ENCODE data around the gene WDR35. TPM values are rescaled to one million over a fixed set of nuclear protein-coding genes. Genes with fewer than 3 reads are reported as not detected.
"Not testable (repeated sequence)": the region's sequence is repeated elsewhere in the genome, so short reads cannot be mapped to it uniquely, and the experiment has no call there.

Gene WDR35
- polyA plus RNA-seq, 4 donors = 21.2 to 30.7 (median 26.8) TPM

- DNase-seq (ENCODE audit: low read depth in 4 of 4, low spot score in 3 of 4) = no peak
These were observed 45.6 kb downstream of the WDR35 start for GRCh38 chr2:19944205-19944845.

GRCh38 chr2:19943189-19943588 lies 46.7 kb downstream of the WDR35 start:
- DNase-seq (ENCODE audit: low read depth in 4 of 4, low spot score in 3 of 4) = no peak

GRCh38 chr2:19942199-19942598 lies 47.7 kb downstream of the WDR35 start:
- no peak for DNase-seq (ENCODE audit: low read depth in 4 of 4, low spot score in 3 of 4)

GRCh38 chr2:19937004-19937403 lies 52.9 kb downstream of the WDR35 start:
- peak in 2 of 4 donors; percentile 6 to 12 for DNase-seq (ENCODE audit: low read depth in 4 of 4, low spot score in 3 of 4)

GRCh38 chr2:19936203-19936602 lies 53.7 kb downstream of the WDR35 start:
- no peak for DNase-seq (ENCODE audit: low read depth in 4 of 4, low spot score in 3 of 4)

GRCh38 chr2:19933351-19933981 lies 56.4 kb downstream of the WDR35 start:
- peak in 2 of 4 donors; percentile 8 to 17 for DNase-seq (ENCODE audit: low read depth in 4 of 4, low spot score in 3 of 4)

- DNase-seq (ENCODE audit: low read depth in 4 of 4, low spot score in 3 of 4) = no peak
These were observed 57.0 kb downstream of the WDR35 start for GRCh38 chr2:19932928-19933327.

GRCh38 chr2:19929226-19929625 lies 60.7 kb downstream of the WDR35 start:
- DNase-seq (ENCODE audit: low read depth in 4 of 4, low spot score in 3 of 4) = no peak

GRCh38 chr2:19927816-19928215 lies 62.1 kb downstream of the WDR35 start:
- DNase-seq (ENCODE audit: low read depth in 4 of 4, low spot score in 3 of 4) = not testable (repeated sequence)

GRCh38 chr2:19924526-19924925 lies 65.4 kb downstream of the WDR35 start:
- not testable (repeated sequence) for DNase-seq (ENCODE audit: low read depth in 4 of 4, low spot score in 3 of 4)

- not testable (repeated sequence) for DNase-seq (ENCODE audit: low read depth in 4 of 4, low spot score in 3 of 4)
These were observed 67.7 kb downstream of the WDR35 start for GRCh38 chr2:19922188-19922587.

- no peak for DNase-seq (ENCODE audit: low read depth in 4 of 4, low spot score in 3 of 4)
These were observed 73.4 kb downstream of the WDR35 start for GRCh38 chr2:19916385-19916950.

- DNase-seq (ENCODE audit: low read depth in 4 of 4, low spot score in 3 of 4) = no peak
These were observed 75.5 kb downstream of the WDR35 start for GRCh38 chr2:19914266-19914975.

- DNase-seq (ENCODE audit: low read depth in 4 of 4, low spot score in 3 of 4) = no peak
These were observed 77.9 kb downstream of the WDR35 start for GRCh38 chr2:19911808-19912509.

GRCh38 chr2:19902216-19902740 lies 87.6 kb downstream of the WDR35 start:
- no peak for DNase-seq (ENCODE audit: low read depth in 4 of 4, low spot score in 3 of 4)

GRCh38 chr2:19901442-19902215 lies 88.3 kb downstream of the WDR35 start, which contains the start of gene TTC32:
TTC32 (minus strand) TSS chr2:19901983; CDS start chr2:19901854, 129 bp downstream.
- DNase-seq (ENCODE audit: low read depth in 4 of 4, low spot score in 3 of 4) = peak; percentile 93 to 97 (median 94)

- DNase-seq (ENCODE audit: low read depth in 4 of 4, low spot score in 3 of 4) = peak; percentile 1 to 46 (median 18)
These were observed 88.9 kb downstream of the WDR35 start for GRCh38 chr2:19900931-19901441.

- peak in 2 of 4 donors; percentile 0 to 2 for DNase-seq (ENCODE audit: low read depth in 4 of 4, low spot score in 3 of 4)
These were observed 89.6 kb downstream of the WDR35 start for GRCh38 chr2:19899985-19900930.

Measured in left renal pelvis (tissue), 4 donors.